Myocyte (in vitro differentiated cells): ENCODE measurements around the gene TRAF2. TPM values are rescaled to one million over a fixed set of nuclear protein-coding genes. Genes with fewer than 3 reads are reported as not detected.

Source experiments
- DNase-seq: peaks from one replicate; pipeline ENCODE4 v3.0.0-alpha.2; 2012; ENCODE audit warnings: low read depth
- total RNA-seq: library from RNA; depleted of rRNA; stranded (reverse); fragments of >200 nt; gene quantifications from 2 replicates; pipeline ENCODE4 v1.2.3, GENCODE V29; 2014

Gene TRAF2
- total RNA-seq, 1 donor from 2014 or later = 7.0 TPM

- no peak for DNase-seq
These were observed 20.9 kb downstream of the TRAF2 start for GRCh38 chr9:136907011-136907914.

GRCh38 chr9:136910197-136910900 is 24.0 kb downstream of the TRAF2 start:
- no peak for DNase-seq

GRCh38 chr9:136910901-136911245 is 24.6 kb downstream of the TRAF2 start:
- DNase-seq = no peak

- DNase-seq = no peak
These were observed 27.6 kb downstream of the TRAF2 start for GRCh38 chr9:136913701-136914438.

GRCh38 chr9:136915632-136916329 is 29.5 kb downstream of the TRAF2 start:
- DNase-seq = no peak

- peak; percentile 57 for DNase-seq
These were observed 30.2 kb downstream of the TRAF2 start for GRCh38 chr9:136916330-136917184.

GRCh38 chr9:136917902-136918301 is 31.6 kb downstream of the TRAF2 start:
- no peak for DNase-seq

- no peak for DNase-seq
These were observed 33.8 kb downstream of the TRAF2 start for GRCh38 chr9:136920069-136920468.

- no peak for DNase-seq
These were observed 34.5 kb downstream of the TRAF2 start for GRCh38 chr9:136920734-136921231.

GRCh38 chr9:136921307-136921706 is 35.0 kb downstream of the TRAF2 start:
- no peak for DNase-seq

GRCh38 chr9:136921718-136922117 is 35.4 kb downstream of the TRAF2 start:
- no peak for DNase-seq

GRCh38 chr9:136922540-136922939 is 36.2 kb downstream of the TRAF2 start:
- no peak for DNase-seq

GRCh38 chr9:136923881-136924280 is 37.6 kb downstream of the TRAF2 start:
- DNase-seq = no peak

GRCh38 chr9:136925414-136926153 is 39.3 kb downstream of the TRAF2 start:
- DNase-seq = no peak

- DNase-seq = no peak
These were observed 39.9 kb downstream of the TRAF2 start for GRCh38 chr9:136926154-136926704.

GRCh38 chr9:136926749-136927148 is 40.4 kb downstream of the TRAF2 start:
- no peak for DNase-seq

GRCh38 chr9:136927343-136928271 is 41.3 kb downstream of the TRAF2 start:
- DNase-seq = no peak

GRCh38 chr9:136928591-136928990 is 42.3 kb downstream of the TRAF2 start:
- peak; percentile 73 for DNase-seq
